ENCODE data around the gene NIM1K. TPM values are rescaled to one million over a fixed set of nuclear protein-coding genes. Genes with fewer than 3 reads are reported as not detected.
"Not testable (repeated sequence)": the region's sequence is repeated elsewhere in the genome, so short reads cannot be mapped to it uniquely, and the experiment has no call there.

The NIM1K gene
- total and polyA plus RNA-seq, 2 donors (not counting 1 experiment from before 2014, with no cell fraction given): 0.13 to 0.32 TPM

DNA sequence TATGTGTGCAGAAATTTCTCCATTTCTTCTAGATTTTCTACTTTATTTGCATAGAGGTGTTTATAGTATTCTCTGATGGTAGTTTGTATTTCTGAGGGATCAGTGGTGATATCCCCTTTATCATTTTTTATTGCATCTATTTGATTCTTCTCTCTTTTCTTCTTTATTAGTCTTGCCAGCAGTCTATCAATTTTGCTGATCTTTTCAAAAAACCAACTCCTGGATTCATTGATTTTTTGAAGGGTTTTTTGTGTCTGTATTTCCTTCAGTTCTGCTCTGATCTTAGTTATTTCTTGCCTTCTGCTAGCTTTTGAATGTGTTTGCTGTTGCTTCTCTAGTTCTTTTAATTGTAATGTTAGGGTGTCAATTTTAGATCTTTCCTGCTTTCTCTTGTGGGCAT is 133.6 kb downstream of the NIM1K start:
- H3K36me3 ChIP-seq (replicated peaks in 1 of 2; ENCODE audit: control extremely low read depth in 1 of 2, control insufficient read depth in 1 of 2, extremely low read depth in 1 of 2, insufficient read depth in 2 of 2, low read length in 1 of 2); H3K27ac Mint-ChIP-seq; H3K4me1 ChIP-seq (ENCODE audit: control insufficient read depth in 2 of 2, insufficient read depth in 2 of 2, low read length in 2 of 2); CTCF ChIA-PET; H3K4me3 ChIP-seq (ENCODE audit: control extremely low read depth in 1 of 5, extremely low read depth in 1 of 5, insufficient read depth in 1 of 5, low read depth in 2 of 5, low read length in 4 of 5); H3K79me2 ChIP-seq (ENCODE audit: control insufficient read depth, insufficient read depth, low read length); H3K4me1 Mint-ChIP-seq; H3K9me3 Mint-ChIP-seq (ENCODE audit: insufficient read depth); H3K9ac ChIP-seq (ENCODE audit: low read length); H2AFZ ChIP-seq (ENCODE audit: insufficient read depth, low read depth, low read length, poor library complexity, severe bottlenecking); intact Hi-C loops (cut with micrococcal nuclease); H3K27ac ChIP-seq (ENCODE audit: low read length in 2 of 2); ATAC-seq (ENCODE audit: low read depth); H3K4me2 ChIP-seq (replicated peaks; ENCODE audit: low read depth, low read length, poor library complexity, severe bottlenecking); H3K9me3 ChIP-seq (ENCODE audit: control extremely low read depth in 1 of 3, control insufficient read depth in 2 of 3, insufficient read depth in 1 of 3, low read length in 2 of 3); H3K4me3 Mint-ChIP-seq; POLR2A ChIA-PET; H3K27me3 ChIP-seq (replicated peaks in 1 of 4; ENCODE audit: control extremely low read depth in 1 of 4, control insufficient read depth in 3 of 4, insufficient read depth in 4 of 4, low read length in 3 of 4); DNase-seq; H4K20me1 ChIP-seq (ENCODE audit: control insufficient read depth, insufficient read depth, low read length, poor library complexity, severe bottlenecking): not testable (repeated sequence)
- H3K27me3 Mint-ChIP-seq: peaks cover 10% of the 10 kb centered on the region

Small RNAs within 50 kb of the gene (small RNA-seq; reads per million reads assigned to genes)
- gene AC106800.4 (ENCODE audit: insufficient read length, low read depth, low replicate concordance): not detected

Other genes with a start within 250 kb of the NIM1K start
- 19.3 and 20.0 TPM in 2 replicates for gene ANXA2R, start 151.9 kb upstream of the NIM1K start, total RNA-seq
- gene ANXA2R, start 151.9 kb upstream of the NIM1K start, polyA plus RNA-seq: 50.4 and 54.1 TPM in 2 replicates
- gene ZNF131, start 71.3 kb upstream of the NIM1K start, total RNA-seq: 64.0 and 72.5 TPM in 2 replicates
- gene ZNF131, start 71.3 kb upstream of the NIM1K start, polyA plus RNA-seq: 29.4 and 49.1 TPM in 2 replicates
- 68.4 and 68.7 TPM in 2 replicates for gene HMGCS1, start 121.2 kb downstream of the NIM1K start, total RNA-seq
- gene HMGCS1, start 121.2 kb downstream of the NIM1K start, polyA plus RNA-seq: 16.3 and 75.7 TPM in 2 replicates
- 16.8 and 18.6 TPM in 2 replicates for gene CCL28, start 220.2 kb downstream of the NIM1K start, total RNA-seq
- 18.7 and 21.2 TPM in 2 replicates for gene CCL28, start 220.2 kb downstream of the NIM1K start, polyA plus RNA-seq